Stimulated activated CD4-positive, alpha-beta T cell treated with anti-CD3 and anti-CD28 coated beads, TNF-alpha, amount 100 ng/mL, for 24 hours (primary cell): Measurements from ENCODE around the gene CHRND.
"Not testable (repeated sequence)": the region's sequence is repeated elsewhere in the genome, so short reads cannot be mapped to it uniquely, and the experiment has no call there.

ENCODE experiments used
- DNase-seq, 3 experiments: peaks; one replicate each; pipeline ENCODE4 v3.0.0-alpha.2; 2020; ENCODE audit warnings: low read depth in 3 of 3

Gene CHRND

DNA sequence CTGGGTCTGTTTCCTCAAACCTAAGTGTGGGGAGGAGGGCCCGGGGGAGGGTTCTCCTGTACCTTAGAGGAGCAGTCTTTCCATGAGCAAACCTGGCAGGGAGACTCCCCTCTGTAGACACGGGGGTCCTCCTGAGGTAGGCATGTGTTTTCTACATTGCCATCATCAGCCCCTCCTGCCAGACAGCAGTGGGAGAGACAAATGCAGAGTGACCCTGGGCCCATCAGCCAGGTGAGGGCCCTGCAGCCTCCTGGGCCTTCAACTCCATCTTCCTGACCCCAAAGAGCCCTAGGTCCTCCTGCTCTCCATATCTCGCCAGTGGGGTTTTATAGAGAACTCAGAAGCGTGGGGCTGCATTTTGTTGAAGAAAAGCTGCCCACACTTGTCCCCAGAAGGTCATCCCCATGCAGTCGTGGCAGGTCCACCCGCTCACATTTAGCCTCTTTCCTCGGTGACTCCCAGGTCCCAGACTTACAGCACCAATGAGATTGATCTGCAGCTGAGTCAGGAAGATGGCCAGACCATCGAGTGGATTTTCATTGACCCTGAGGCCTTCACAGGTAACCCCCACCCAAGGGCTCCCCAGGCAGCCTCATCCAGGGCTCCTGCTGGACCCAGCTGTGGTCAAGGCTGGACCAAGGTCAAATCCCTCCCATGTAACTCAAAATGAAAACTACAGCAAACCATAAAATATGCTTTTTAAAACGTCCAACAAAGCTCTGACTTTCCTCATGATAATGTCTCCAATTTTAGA lies 16.2 kb downstream of the CHRND start:
- DNase-seq, result no peak

DNA sequence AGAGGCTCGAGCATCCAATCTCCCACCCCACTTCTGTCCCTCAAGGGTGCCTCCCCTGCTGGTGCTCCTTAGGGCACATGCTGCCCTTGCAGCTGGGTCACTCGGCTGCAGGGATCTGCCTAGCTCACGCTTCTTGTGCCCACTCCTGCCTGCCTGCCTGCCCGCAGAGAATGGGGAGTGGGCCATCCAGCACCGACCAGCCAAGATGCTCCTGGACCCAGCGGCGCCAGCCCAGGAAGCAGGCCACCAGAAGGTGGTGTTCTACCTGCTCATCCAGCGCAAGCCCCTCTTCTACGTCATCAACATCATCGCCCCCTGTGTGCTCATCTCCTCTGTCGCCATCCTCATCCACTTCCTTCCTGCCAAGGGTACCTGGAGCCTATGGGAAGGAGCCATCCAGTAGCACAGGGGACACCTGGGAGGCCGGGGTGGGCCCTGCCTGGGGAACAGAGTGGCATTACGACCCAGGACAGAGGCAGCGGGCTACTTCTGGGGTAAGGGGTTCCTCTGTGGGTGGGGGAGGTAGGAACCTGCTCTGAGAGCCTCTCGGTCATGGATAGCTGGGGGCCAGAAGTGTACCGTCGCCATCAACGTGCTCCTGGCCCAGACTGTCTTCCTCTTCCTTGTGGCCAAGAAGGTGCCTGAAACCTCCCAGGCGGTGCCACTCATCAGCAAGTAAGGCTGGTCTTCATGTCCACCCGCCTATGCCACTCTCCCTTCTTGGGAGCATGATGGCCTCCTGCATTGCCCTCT lies 16.9 kb downstream of the CHRND start:
- no peak for DNase-seq

- no peak for DNase-seq
These were observed 17.5 kb downstream of the CHRND start for GRCh38 chr2:232543491-232543890.

DNA sequence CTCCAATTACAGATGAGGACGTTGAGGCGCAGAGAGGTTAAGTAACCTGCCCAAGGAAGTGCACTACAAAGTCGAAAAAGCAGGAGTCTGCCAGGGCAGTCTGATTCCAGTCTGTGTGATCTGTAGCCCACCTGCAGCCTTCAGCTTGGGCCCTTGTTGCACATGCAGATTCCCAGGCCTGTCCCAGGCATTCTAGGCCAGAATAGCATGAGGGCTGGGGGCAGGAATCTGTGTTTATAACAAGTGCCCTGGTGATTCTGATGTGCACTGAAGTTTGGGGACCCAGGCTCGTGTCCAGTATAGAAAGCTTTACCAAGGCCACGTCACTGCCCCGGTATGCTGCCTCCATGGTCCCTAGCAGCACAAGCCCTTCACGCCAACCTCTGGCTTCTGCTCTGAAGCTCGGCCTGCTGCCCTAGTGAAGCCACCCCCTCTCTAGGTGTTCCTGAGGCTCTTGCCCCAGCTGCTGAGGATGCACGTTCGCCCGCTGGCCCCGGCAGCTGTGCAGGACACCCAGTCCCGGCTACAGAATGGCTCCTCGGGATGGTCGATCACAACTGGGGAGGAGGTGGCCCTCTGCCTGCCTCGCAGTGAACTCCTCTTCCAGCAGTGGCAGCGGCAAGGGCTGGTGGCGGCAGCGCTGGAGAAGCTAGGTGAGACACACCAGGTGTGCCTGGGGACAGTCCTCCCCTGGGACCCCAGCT lies 18.1 kb downstream of the CHRND start:
- no peak for DNase-seq

DNA sequence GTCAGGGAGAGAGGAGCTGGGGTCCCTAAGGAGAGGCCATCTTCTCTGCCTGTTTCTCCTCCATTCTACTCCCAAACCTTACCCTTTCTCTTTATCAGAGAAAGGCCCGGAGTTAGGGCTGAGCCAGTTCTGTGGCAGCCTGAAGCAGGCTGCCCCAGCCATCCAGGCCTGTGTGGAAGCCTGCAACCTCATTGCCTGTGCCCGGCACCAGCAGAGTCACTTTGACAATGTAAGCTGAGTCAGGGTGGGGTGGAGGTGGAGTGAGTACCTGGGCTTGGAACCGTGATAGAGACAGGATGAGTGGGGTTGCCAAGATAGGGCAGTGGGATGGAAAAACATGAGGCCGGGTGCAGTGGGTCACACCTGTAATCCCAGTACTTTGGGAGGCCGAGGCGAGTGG lies 18.7 kb downstream of the CHRND start:
- DNase-seq, result no peak

GRCh38 chr2:232545511-232546375 lies 19.8 kb downstream of the CHRND start:
- DNase-seq, result no peak

DNA sequence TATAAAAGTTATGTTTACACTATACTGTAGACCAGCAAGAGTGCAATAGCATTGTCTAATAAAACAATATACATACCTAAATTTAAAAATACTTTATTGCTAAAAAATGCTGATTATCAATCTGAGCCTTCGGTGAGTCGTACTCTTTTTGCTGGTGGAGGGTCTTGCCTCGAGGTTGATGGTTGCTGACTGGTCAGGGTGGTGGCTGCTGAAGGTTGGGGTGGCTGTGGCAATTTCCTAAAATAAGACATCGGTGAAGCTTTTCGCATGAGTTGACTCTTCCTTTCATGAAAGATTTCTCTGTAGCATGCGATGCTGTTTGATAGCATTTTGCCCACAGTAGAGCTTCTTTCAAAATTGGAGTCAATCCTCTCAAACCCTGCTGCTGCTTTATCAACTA lies 22.0 kb downstream of the CHRND start:
- DNase-seq, result no peak

- no peak for DNase-seq
These were observed 23.8 kb downstream of the CHRND start for GRCh38 chr2:232549655-232550353.

- DNase-seq, result peak; percentile 85 to 91 (median 89)
These were observed 24.6 kb downstream of the CHRND start, which contains the start of the genes EIF4E2 and TIGD1 for GRCh38 chr2:232550354-232551249. EIF4E2 (plus strand) TSS chr2:232550689; CDS start chr2:232550725, 36 bp downstream. TIGD1 (minus strand) TSS chr2:232550557; CDS start chr2:232549882, 675 bp downstream.

GRCh38 chr2:232551250-232551638 lies 25.3 kb downstream of the CHRND start:
- no peak for DNase-seq

- no peak for DNase-seq
These were observed 25.8 kb downstream of the CHRND start for GRCh38 chr2:232551776-232552175.

GRCh38 chr2:232556426-232556825 lies 30.5 kb downstream of the CHRND start:
- DNase-seq, result no peak

- DNase-seq, result no peak
These were observed 36.7 kb downstream of the CHRND start for GRCh38 chr2:232562515-232563151.

GRCh38 chr2:232563580-232563979 lies 37.6 kb downstream of the CHRND start:
- DNase-seq, result no peak

GRCh38 chr2:232567721-232568120 lies 41.8 kb downstream of the CHRND start:
- no peak for DNase-seq

DNA sequence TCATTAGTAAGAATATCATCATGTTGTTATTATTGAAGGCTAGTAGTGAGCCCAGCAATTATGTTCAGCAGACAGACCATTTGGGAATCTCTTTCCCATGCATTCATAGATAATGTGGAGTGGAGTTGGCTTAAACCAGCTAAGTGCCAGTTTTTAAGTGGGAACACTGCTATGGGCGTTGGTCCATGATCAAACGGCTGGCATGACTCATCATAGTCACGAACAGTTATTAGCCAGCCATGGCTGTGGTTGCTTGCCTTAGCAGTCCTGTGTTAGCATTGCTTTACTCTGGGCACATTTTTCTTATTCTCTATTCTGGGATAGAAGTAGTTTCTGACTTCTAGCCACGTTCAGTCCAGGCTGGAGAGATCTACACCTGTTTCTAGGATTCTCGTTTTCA lies 42.2 kb downstream of the CHRND start:
- DNase-seq, result no peak

DNA sequence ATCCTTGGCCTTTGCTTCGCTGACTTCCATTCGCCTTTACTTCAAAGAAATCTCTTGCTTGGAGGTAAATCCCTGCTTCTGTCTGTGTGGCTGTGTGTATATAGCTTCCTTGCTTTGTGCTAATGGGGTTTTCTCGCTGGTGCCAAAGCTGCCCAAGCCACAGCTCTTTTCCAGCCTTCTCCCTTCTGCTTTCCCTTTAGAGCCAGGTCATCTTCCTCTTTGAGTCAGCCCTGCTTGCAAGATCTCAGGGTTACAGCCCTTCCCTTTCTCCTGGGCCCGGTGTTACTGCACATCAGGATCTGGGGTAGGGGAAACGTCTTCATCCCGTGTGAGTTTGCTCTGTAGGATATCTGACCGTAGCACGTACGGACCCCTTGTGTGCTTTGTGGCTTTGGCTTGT lies 43.6 kb downstream of the CHRND start:
- no peak for DNase-seq

- DNase-seq, result not testable (repeated sequence)
These were observed 44.5 kb downstream of the CHRND start for GRCh38 chr2:232570481-232570880.

DNA sequence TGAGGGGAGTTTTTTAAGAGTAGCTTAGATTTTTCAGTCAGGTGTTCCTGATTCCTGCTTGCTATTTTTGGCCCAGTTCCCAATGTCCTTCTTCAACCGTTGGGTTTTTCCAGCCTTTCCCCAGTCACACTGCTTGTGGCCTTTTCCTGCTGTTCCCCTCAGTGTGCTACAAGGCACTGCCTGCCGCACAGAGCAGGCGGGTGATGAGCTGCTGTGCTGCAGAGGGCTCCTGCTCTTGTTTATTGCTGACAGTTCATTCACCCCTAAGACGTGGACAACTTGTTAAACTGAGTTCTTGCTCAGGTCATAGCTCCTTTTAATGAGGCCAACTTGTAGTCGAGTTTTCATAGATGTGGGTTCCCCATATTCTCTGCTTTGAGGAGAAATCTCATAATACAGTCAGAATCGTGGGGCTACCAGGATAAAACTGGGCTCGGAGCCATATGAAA lies 45.1 kb downstream of the CHRND start:
- DNase-seq, result no peak
